Stimulated activated CD4-positive, alpha-beta T cell treated with anti-CD3 and anti-CD28 coated beads, Interleukin-2, amount 100 ng/mL, for 4 hours (primary cell): ENCODE data around the gene C1orf159.

Source experiments
- DNase-seq: peaks from one replicate; pipeline ENCODE4 v3.0.0-alpha.2; 2020; ENCODE audit warnings: low read depth

Gene C1orf159

GRCh38 chr1:1092149-1092855 lies 23.6 kb downstream of the C1orf159 start:
- no peak for DNase-seq

- no peak for DNase-seq
Measured at GRCh38 chr1:1091344-1092148, 24.3 kb downstream of the C1orf159 start.

GRCh38 chr1:1090424-1091343 lies 25.2 kb downstream of the C1orf159 start:
- no peak for DNase-seq

GRCh38 chr1:1089731-1090423 lies 26.0 kb downstream of the C1orf159 start:
- no peak for DNase-seq

GRCh38 chr1:1088801-1089680 lies 26.8 kb downstream of the C1orf159 start:
- no peak for DNase-seq

GRCh38 chr1:1088029-1088800 lies 27.7 kb downstream of the C1orf159 start:
- DNase-seq, result no peak

GRCh38 chr1:1087351-1088028 lies 28.4 kb downstream of the C1orf159 start:
- DNase-seq, result no peak

GRCh38 chr1:1086911-1087341 lies 29.0 kb downstream of the C1orf159 start:
- no peak for DNase-seq

GRCh38 chr1:1085911-1086841 lies 29.7 kb downstream of the C1orf159 start:
- DNase-seq, result no peak

GRCh38 chr1:1085171-1085841 lies 30.6 kb downstream of the C1orf159 start:
- no peak for DNase-seq

GRCh38 chr1:1084372-1085170 lies 31.3 kb downstream of the C1orf159 start:
- no peak for DNase-seq

- no peak for DNase-seq
Measured at GRCh38 chr1:1083416-1084371, 32.2 kb downstream of the C1orf159 start.

GRCh38 chr1:1082776-1083415 lies 33.0 kb downstream of the C1orf159 start:
- DNase-seq, result no peak

GRCh38 chr1:1082239-1082775 lies 33.6 kb downstream of the C1orf159 start:
- no peak for DNase-seq
